ENCODE results near the gene STARD13.

DNA sequence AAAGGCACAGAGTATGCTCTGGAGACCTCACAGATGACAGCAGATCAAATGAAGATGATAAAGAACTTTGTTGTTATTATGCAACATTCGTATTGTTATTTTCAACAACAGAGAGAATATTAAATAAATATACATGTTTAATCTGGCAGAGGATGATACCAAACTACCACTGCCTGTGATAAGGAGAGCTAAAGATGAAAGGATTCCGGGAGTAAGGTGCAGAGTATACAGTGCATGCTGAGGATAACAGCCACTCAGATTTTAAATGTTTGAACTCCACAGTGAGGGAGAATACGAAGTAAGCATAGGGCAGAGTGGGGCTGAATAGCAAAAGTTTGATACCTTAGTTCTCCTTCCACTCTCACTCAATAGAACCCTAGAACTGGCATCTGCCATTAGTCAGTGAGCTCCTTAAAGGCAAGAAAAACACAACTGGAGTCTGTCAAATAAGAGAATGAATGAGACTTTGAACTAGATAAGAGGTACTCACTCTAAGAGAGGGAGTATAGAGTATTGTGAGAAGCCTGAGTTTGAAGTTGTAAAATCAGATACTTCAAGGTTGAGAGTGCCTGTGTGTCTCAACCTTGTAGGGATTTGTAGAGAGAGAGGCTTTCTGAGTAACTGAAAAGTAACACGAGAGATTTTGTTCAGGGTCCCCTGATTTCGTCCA, 78.5 kb downstream of the STARD13 start:
- TF ChIP-seq, protein P1, sequence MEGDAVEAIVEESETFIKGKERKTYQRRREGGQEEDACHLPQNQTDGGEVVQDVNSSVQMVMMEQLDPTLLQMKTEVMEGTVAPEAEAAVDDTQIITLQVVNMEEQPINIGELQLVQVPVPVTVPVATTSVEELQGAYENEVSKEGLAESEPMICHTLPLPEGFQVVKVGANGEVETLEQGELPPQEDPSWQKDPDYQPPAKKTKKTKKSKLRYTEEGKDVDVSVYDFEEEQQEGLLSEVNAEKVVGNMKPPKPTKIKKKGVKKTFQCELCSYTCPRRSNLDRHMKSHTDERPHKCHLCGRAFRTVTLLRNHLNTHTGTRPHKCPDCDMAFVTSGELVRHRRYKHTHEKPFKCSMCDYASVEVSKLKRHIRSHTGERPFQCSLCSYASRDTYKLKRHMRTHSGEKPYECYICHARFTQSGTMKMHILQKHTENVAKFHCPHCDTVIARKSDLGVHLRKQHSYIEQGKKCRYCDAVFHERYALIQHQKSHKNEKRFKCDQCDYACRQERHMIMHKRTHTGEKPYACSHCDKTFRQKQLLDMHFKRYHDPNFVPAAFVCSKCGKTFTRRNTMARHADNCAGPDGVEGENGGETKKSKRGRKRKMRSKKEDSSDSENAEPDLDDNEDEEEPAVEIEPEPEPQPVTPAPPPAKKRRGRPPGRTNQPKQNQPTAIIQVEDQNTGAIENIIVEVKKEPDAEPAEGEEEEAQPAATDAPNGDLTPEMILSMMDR (conservative IDR thresholded peaks at IDR 0.05; ENCODE audit: low read length) = no peak
- TF ChIP-seq EZH2phosphoT487 (IDR thresholded peaks at IDR 0.05; ENCODE audit: borderline replicate concordance, low read depth, low read length) = no peak

Measured in OCI-LY7 (cell line).